Activated T-cell treated with anti-CD3 and anti-CD28 coated beads, Interleukin-2, amount 50 U/mL, for 24 hours (primary cell): ENCODE results near the gene NKTR.

Source experiments
- DNase-seq: peaks from one replicate; pipeline ENCODE4 v3.0.0-alpha.2; 2020
- H3K27ac Mint-ChIP-seq: 2 replicates; pipeline ENCODE4 v1.8.0; 2020; ENCODE audit warnings: mild to moderate bottlenecking, mixed read lengths
- H3K27me3 Mint-ChIP-seq: 2 replicates; pipeline ENCODE4 v1.8.0; 2020; ENCODE audit warnings: mixed read lengths
- H3K36me3 Mint-ChIP-seq: 2 replicates; pipeline ENCODE4 v1.8.0; 2020; ENCODE audit warnings: low read depth, mixed read lengths
- H3K4me1 Mint-ChIP-seq: 2 replicates; pipeline ENCODE4 v1.8.0; 2020; ENCODE audit warnings: low read depth, mixed read lengths
- H3K4me3 Mint-ChIP-seq: 2 replicates; pipeline ENCODE4 v1.8.0; 2020; ENCODE audit warnings: mild to moderate bottlenecking, moderate library complexity, mixed read lengths
- H3K9me3 Mint-ChIP-seq: 2 replicates; pipeline ENCODE4 v1.8.0; 2020; ENCODE audit warnings: mixed read lengths

The NKTR gene

DNA sequence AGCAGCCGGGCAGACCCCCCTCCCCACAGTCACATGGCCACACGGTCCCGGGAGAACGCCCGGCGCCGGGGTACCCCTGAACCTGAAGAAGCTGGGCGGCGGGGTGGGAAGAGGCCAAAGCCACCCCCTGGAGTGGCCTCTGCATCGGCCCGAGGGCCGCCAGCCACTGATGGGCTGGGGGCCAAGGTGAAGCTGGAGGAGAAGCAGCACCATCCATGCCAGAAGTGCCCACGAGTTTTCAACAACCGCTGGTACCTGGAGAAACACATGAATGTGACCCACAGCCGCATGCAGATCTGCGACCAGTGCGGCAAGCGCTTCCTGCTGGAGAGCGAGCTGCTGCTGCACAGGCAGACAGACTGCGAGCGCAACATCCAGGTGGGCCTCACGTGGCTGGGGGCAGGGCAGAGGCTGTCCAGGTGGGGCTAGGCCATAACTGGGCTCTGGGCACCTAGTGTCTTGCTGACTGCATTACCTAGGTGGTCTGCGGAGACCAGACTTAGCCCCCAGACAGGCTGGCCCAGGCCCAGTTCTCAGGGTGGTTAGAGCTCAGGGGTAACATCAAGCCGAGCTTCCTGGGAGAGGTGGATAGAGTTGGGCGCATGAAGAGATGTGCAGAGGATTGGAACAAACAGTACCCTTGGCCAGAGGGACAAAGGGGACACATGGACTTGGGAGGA, 59.1 kb downstream of the NKTR start:
- Mint-ChIP-seq H3K4me1 (no peaks in the 10 kb centered on the region), H3K27ac (no peak overlapping the region), H3K27me3 (no peaks in the 10 kb centered on the region), H3K4me3 (no peak overlapping the region), H3K9me3 (no peaks in the 10 kb centered on the region), H3K36me3 (no peaks in the 10 kb centered on the region)
- DNase-seq = no peak

DNA sequence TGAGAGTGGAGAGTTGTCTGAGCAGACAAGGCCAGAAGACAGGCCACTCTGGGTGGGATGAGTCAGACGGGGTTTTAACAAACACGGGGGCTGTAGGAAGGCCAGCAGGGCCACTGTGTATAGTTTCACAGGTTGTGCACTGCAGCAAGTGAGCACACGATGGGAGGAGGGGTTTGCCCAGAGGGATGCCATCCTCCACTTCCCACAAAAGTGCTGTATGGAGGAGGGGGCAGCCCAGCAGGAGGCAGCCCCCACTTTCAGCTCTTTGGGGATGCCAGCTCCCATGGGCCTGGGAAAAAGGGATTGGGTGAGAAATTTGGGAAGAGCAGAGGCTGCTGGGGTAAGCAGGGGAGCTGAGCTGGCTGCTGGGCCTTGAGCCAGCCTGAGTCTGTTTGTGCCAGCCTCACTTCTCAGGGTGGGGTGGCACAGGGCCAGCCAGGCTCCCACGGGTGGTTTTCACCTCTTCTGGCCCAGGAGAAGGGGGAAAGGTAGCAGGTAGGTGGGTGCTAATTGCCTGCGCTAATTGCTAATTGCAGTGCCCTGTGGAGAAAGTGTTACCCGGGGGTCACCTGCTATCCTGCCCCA, 59.7 kb downstream of the NKTR start:
- Mint-ChIP-seq H3K4me3 (no peak overlapping the region), H3K27me3 (no peaks in the 10 kb centered on the region), H3K36me3 (no peaks in the 10 kb centered on the region), H3K4me1 (no peaks in the 10 kb centered on the region), H3K27ac (no peak overlapping the region), H3K9me3 (no peaks in the 10 kb centered on the region)
- DNase-seq = no peak

DNA sequence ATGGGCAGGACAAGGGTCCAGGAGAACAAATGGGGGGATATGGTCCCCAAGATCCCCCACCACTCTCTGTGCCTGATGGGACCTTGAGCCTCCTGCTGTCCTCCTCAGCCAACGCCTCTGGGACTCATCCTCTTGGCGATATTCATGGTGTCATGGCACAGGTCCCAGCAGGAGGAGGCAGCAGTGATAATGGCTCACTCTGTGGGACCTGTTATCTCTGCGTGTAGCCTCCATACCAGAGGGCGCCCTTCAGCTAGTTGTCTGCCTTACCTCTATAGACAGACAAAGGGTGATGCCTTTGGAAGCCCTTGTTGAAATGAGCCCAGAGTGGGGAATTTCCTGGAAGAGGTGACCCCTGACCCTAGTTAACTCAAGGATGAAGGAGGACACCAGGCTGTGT, 60.4 kb downstream of the NKTR start:
- Mint-ChIP-seq H3K27ac (no peak overlapping the region), H3K27me3 (no peaks in the 10 kb centered on the region), H3K36me3 (no peaks in the 10 kb centered on the region), H3K4me3 (no peak overlapping the region), H3K9me3 (no peaks in the 10 kb centered on the region), H3K4me1 (no peaks in the 10 kb centered on the region)
- DNase-seq = no peak

DNA sequence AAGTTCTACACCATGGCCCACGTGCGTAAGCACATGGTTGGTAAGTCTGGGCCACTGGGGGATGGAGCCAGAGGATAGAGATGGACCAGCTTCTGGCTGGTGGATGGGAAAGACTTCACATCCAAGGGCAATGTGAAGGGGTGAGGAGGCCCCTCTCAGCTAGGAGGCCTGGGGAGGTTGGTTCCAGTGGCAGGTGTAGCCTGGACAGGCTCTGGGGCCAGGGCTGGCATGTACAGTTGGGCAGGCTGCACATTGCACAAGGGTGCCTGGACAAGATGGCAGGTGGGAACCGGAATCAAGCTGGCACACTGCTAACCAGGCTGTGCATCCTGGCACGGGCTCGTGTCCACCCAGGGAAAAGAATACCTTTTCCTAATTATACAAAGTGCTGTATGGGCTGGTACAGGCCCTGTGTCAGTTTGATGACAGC, 61.1 kb downstream of the NKTR start:
- H3K4me1 Mint-ChIP-seq = no peaks in the 10 kb centered on the region
- H3K27ac Mint-ChIP-seq = no peak overlapping the region
- H3K9me3 Mint-ChIP-seq = no peaks in the 10 kb centered on the region
- no peaks in the 10 kb centered on the region for H3K36me3 Mint-ChIP-seq
- no peak for DNase-seq
- no peaks in the 10 kb centered on the region for H3K27me3 Mint-ChIP-seq
- H3K4me3 Mint-ChIP-seq = no peak overlapping the region

DNA sequence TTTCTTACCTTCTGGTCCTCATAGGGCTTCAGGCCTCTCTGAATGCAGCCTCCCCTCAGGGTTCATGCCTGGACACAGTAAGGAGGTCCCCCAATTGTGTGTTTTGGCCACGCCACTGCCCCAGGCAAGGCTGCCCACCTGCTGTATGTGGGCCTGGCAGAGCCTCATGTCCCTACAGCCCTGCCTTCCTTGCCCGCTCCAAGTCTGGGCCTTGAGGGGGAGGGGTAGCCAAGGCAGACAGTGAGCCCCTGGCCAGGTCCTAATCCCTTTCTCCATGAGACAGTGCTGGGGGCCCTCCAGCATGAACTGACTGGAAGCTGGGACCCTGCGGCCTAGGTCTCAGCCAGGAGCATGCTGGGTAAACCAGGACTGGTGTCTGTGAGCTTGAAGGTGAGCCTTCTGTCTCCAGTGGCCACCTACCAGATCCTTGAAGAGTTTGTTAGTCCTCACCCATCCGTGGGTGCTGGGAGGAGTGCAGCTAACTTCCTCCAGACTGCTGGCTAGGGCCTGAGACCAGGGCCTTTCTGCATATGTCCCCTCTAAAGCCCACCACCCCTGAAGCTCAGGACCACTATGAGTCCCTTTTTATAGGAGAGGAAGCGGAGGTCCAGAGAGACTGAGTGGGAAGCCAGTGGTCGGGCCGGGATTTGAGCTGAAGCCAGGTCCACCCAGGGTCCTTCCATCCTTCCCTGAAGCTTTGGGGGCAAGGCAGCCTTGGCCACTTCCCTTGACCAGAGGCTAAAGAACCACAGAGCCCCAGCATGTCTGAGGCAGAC, 61.7 kb downstream of the NKTR start:
- no peak overlapping the region for H3K4me3 Mint-ChIP-seq
- no peaks in the 10 kb centered on the region for H3K4me1 Mint-ChIP-seq
- H3K36me3 Mint-ChIP-seq = no peaks in the 10 kb centered on the region
- H3K27ac Mint-ChIP-seq = no peak overlapping the region
- no peak for DNase-seq
- H3K9me3 Mint-ChIP-seq = no peaks in the 10 kb centered on the region
- no peaks in the 10 kb centered on the region for H3K27me3 Mint-ChIP-seq

DNA sequence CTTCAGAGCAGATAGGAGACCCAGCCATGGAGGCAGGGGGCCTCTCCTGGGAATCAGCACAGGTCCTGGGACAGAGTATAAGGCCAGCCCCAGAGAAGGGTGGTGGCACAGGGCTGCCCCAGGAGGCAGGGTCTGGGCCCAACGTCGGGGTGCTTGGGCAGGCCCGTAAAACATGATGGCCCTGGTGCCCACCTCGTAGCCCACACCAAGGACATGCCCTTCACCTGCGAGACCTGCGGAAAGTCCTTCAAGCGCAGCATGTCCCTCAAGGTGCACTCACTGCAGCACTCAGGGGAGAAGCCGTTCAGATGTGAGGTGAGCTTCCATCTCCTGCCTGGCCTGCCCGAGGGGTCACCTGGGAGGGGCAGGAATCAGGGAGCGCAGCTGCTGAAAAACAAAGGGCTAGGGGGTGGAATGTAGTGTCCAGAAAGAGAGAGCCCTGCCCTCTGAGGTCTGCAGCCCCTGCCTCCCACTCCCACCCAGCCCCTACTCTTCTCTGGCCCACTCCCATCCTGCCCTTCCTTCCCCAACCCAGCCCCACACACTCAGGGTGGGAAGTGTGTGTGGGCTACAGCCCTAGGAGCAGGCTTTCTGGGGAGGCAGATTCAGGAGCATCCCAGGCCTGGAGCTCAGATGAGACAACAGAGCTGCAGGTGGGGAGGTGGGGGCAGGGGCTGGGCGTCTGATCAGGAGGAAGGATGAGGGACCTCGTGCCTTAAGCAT, 62.5 kb downstream of the NKTR start:
- Mint-ChIP-seq H3K9me3 (no peaks in the 10 kb centered on the region), H3K4me3 (no peak overlapping the region), H3K27ac (no peak overlapping the region), H3K4me1 (no peaks in the 10 kb centered on the region), H3K36me3 (no peaks in the 10 kb centered on the region), H3K27me3 (no peaks in the 10 kb centered on the region)
- no peak for DNase-seq

DNA sequence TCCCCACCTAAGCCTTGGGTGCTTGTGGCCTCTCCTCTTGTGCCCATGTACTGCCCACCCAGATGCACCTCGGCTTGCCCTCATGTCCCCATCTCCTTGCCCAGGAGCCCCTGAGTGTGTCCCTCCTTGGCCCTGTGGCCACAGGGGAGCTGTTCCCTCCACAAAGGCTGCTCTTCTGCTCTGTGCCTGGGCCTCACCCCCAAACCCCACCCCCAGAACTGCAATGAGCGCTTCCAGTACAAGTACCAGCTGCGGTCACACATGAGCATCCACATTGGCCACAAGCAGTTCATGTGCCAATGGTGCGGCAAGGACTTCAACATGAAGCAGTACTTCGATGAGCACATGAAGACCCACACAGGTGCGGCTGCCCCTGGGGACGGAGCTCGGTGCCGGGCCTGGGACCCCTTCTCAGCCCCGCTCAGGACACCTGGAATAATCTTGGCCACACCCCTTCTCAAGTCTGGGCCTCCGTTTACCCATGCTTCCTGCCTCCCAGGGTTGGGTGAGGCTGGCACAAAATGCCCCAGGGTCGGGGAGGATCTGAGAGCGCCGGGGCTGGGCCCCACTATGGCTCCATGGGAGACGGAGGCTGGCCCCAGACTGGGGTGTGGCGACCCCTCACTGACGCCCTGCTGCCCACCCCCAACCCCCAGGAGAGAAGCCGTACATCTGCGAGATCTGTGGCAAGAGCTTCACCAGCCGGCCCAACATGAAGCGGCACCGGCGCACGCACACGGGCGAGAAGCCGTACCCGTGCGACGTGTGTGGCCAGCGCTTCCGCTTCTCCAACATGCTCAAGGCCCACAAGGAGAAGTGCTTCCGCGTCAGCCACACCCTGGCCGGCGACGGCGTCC, 63.3 kb downstream of the NKTR start:
- H3K4me1 Mint-ChIP-seq = no peaks in the 10 kb centered on the region
- no peak overlapping the region for H3K27ac Mint-ChIP-seq
- no peak overlapping the region for H3K4me3 Mint-ChIP-seq
- no peaks in the 10 kb centered on the region for H3K36me3 Mint-ChIP-seq
- DNase-seq = no peak
- no peaks in the 10 kb centered on the region for H3K27me3 Mint-ChIP-seq
- H3K9me3 Mint-ChIP-seq = no peaks in the 10 kb centered on the region

DNA sequence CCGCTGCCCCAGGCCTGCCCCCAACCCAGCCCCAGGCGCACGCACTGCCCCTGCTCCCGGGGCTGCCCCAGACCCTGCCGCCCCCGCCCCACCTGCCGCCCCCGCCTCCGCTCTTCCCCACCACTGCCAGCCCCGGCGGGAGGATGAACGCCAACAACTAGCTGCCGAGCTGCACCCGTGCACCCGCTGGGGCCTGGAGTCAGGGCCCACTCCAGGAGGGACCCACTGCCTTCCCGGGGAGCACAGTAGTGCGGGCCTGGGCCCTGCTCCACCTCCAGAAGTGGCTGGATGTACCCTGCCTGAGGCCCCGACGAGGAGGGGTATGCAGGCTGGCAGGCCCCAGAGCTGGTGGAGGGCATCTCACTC, 63.9 kb downstream of the NKTR start:
- Mint-ChIP-seq H3K4me3 (no peak overlapping the region), H3K27me3 (no peaks in the 10 kb centered on the region), H3K36me3 (no peaks in the 10 kb centered on the region), H3K27ac (no peak overlapping the region), H3K4me1 (no peaks in the 10 kb centered on the region), H3K9me3 (no peaks in the 10 kb centered on the region)
- DNase-seq = no peak

DNA sequence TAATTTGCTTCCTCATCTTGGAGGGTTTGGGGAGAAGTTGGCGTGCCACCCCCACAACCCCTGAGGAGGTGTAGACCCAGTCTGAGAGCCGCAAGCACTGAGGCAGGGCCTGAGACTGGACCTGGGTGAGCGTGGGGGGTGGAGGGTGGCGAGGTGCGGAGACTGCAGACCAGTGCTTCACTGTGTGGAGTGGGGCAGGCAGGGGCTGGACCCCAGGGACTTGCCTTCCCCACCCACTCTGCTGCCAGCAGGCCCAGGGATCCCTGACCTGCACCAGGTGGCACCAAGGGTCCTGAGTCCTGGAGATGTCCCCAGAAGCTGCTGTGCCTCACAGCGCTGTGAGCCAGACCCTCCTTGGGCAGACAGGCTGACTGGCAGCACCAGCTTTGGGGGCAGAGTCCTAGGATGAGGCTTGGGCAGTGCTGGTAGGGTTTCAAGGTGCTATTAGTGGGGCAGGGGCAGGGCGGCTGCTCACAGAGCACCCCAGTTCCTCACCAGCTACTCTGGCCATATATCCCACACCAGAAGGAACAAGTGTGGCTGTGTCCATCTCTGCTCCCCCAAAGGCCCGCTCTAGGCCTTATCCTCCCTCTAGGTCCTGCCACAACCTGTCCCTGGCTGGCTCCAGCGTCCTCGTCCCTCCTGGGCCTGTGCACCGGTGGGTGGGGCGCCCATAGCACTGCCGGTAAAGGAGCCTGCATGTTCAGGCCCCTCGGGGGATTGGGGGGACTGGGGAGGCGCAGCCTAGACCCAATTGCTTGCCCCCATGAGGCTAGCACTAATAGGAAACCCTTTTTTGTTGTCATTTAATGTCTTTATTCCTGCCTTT, 64.8 kb downstream of the NKTR start:
- Mint-ChIP-seq H3K4me3 (no peak overlapping the region), H3K36me3 (no peaks in the 10 kb centered on the region), H3K9me3 (no peaks in the 10 kb centered on the region)

DNA sequence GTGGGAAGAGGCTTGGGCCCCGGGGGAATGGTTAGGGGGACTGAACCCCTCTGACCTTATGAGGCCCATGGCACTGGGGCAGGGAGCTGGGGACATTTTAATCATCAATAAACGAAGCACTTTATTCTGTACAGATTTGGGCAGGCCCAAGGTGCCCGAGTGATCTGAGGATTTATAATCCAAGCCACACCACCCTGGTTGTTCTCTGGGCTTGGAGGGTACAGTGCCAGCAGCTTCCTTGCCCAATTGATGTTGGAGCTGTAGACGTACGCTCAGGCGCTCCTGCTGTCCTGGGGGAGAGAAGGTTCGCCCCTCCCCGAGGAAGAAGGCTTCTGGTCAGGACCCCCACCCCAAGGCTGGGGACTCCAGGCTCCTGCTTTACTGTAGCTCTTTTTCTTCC, 65.5 kb downstream of the NKTR start:
- no peak overlapping the region for H3K4me3 Mint-ChIP-seq
- no peaks in the 10 kb centered on the region for H3K36me3 Mint-ChIP-seq
- H3K9me3 Mint-ChIP-seq = no peaks in the 10 kb centered on the region
- H3K4me1 Mint-ChIP-seq = no peaks in the 10 kb centered on the region
- H3K27me3 Mint-ChIP-seq = no peaks in the 10 kb centered on the region
- DNase-seq = no peak
- H3K27ac Mint-ChIP-seq = no peak overlapping the region

More for the DNA sequence above, 64.8 kb downstream of the NKTR start:
- no peak overlapping the region for H3K27ac Mint-ChIP-seq
- H3K27me3 Mint-ChIP-seq = no peaks in the 10 kb centered on the region
- no peaks in the 10 kb centered on the region for H3K4me1 Mint-ChIP-seq
- peak; percentile 22 for DNase-seq

DNA sequence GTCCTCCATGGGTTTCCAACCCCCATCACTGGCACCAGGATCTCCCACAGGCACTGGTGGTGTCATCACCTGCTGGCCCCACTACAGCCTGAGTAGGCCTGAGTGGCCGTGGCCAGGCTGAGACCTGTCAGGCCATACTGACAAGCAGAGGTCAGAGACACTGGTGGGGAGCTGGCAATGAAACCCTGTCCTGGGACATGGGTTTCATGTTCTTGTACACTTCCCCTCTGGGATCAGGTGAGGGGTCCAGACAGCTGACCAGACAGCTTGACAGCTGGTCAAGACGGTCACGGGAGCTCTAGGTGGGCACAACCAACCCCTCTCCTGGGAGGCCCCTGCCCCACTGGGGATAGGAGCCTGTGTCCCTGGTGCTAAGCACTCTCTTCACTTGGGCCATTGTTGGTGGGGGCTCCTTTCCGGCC, 66.1 kb downstream of the NKTR start:
- Mint-ChIP-seq H3K27ac (no peak overlapping the region), H3K27me3 (no peaks in the 10 kb centered on the region)

DNA sequence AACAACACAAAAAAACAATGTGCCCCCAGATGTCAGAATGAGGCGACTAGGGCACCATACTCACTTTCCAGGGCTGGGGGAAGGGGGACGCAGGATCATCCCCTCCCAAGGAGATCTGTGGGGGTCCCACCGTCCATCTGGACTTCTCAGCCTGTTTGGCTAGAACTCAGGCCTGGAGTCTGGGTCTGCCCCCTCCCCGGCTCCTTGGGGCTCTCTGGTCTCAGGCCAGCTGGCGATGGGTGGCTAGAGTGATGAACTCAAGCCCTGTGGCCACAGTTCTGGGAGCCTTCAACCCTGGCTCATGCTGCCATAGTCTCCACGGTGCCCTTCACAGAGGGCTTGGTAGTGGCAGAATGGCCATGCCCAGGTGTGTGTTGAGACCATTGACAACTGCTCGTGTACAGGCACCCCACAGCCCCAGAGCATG, 66.6 kb downstream of the NKTR start:
- no peak overlapping the region for H3K4me3 Mint-ChIP-seq
- H3K27ac Mint-ChIP-seq = peak overlapping the region; percentile 10
- no peaks in the 10 kb centered on the region for H3K36me3 Mint-ChIP-seq
- no peak for DNase-seq
- no peaks in the 10 kb centered on the region for H3K4me1 Mint-ChIP-seq
- no peaks in the 10 kb centered on the region for H3K27me3 Mint-ChIP-seq
- no peaks in the 10 kb centered on the region for H3K9me3 Mint-ChIP-seq

More for the DNA sequence above, 66.1 kb downstream of the NKTR start:
- no peak overlapping the region for H3K4me3 Mint-ChIP-seq
- H3K36me3 Mint-ChIP-seq = no peaks in the 10 kb centered on the region
- no peaks in the 10 kb centered on the region for H3K4me1 Mint-ChIP-seq
- H3K9me3 Mint-ChIP-seq = no peaks in the 10 kb centered on the region
- peak; percentile 23 for DNase-seq
